Activated CD8-positive, alpha-beta memory T cell treated with anti-CD3 and anti-CD28 coated beads for 36 hours (primary cell): ENCODE data around the gene ST8SIA1. TPM values are rescaled to one million over a fixed set of nuclear protein-coding genes. Genes with fewer than 3 reads are reported as not detected.

Experiments
- CTCF ChIA-PET: fragments of 350-600 bp; sonication (Branson Sonifier 250); formaldehyde crosslinking; loops from one replicate; lab custom pipeline; 2021; ENCODE audit warnings: antibody characterized with exemption; lab: Charles Lee
- POLR2A ChIA-PET: fragments of 350-600 bp; sonication (Branson Sonifier 250); formaldehyde crosslinking; loops from one replicate; lab custom pipeline; 2021; ENCODE audit warnings: antibody characterized with exemption; lab: Charles Lee
- total RNA-seq, 2 experiments: library from RNA; stranded (reverse); gene quantifications; one replicate each; pipeline ENCODE4 v1.2.3, GENCODE V29; 2021

Gene ST8SIA1
- total RNA-seq, 2 experiments from 2014 or later, result 3.5 to 4.1 TPM

DNA sequence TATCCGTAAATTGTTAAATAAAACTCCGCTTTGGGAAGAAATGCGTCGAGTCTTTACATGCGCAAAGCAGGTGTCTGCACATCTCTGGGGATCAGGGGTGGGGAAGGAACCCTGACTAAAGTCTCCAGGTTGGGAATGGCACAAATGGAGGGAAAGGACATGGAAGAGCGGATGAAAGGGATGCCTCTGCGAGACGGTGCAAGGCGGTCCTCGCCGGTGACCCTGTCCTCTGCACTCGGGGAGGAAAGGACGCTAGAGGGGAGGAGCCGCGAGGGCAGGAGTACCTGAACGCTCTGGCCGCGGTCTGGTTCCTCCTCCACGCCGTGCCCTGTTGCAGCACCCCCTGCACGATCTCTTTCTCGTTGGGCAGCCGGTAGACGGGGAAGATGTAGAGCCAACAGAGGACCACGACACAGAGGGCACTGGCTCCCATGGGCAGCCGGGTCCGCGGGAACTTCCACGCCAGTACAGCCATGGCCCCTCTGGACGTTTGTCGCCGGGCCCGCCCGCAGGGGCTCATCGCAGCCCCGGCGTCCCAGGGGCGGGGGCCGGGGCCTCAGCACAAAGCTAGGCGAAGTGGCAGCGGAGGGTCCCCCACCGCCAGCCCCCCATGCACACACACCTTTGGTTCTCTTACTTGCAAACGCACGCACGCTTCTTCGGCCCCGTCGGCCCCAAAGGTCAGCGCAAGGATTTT is 646 bp downstream of the ST8SIA1 start:
- ChIA-PET POLR2A (interaction anchor here (0.5 to 1.5 kb wide), 3 partner anchors 46 to 385 kb away, joined by 3 to 9 read pairs (median 8); no protein-coding TSS in a partner anchor), CTCF (no interaction called here)

DNA sequence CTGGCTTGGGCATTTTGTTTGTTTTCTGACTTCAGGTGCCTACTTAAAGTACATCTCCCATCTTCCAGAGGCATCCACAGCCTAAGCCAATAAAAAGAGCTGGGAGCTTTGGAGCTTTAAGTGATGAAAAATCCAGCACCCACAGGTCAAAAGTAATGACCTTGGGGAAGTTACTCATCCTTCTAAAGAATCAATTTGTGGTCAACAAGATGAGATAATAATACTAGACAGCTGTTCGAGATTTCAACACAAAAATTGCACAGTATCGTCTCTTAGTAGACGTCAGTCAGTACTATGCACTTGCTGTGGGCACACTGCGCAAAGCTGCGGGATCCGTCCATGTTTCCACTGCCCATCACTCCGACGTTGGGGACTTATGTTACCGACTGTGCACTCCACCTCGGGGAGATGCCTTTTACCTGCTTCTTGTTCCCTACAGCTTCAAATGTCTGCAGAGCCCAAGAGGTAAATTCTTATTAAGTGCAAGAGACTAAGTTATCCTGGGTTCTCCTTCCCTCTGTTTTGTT is 1.3 kb downstream of the ST8SIA1 start:
- ChIA-PET CTCF (interaction anchor here (0.6 kb wide), 1 partner anchor 111 kb away, joined by 4 read pairs; no protein-coding TSS in a partner anchor), POLR2A (interaction anchor here (1.1 to 1.5 kb wide), 2 partner anchors 45 to 77 kb away, joined by 8 to 9 read pairs; no protein-coding TSS in a partner anchor)

- CTCF ChIA-PET, result no interaction called here
- POLR2A ChIA-PET, result no interaction called here
These were observed 2.3 kb downstream of the ST8SIA1 start for GRCh38 chr12:22332202-22332601.

DNA sequence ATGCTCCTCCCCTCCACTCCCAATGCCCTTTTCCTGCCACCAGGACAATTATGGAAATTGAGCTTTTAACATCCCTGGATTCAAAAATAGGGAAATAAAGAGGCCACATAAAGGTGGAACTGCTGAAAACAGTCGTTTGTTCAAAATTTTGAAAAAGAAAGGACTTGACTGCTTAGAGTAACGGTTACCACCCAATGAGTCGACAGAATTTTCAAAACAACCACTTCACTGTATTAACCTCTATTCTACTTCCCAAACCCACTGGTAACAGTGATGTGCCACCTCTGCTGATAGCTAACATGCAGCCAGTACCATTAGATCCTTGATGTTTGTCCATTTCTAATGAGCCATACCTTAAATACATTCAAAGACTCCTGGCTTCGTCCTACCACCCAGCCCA is 4.9 kb downstream of the ST8SIA1 start:
- ChIA-PET CTCF (interaction anchor here (1.0 to 1.4 kb wide), 3 partner anchors 10 to 114 kb away, joined by 3 read pairs; no protein-coding TSS in a partner anchor), POLR2A (no interaction called here)

DNA sequence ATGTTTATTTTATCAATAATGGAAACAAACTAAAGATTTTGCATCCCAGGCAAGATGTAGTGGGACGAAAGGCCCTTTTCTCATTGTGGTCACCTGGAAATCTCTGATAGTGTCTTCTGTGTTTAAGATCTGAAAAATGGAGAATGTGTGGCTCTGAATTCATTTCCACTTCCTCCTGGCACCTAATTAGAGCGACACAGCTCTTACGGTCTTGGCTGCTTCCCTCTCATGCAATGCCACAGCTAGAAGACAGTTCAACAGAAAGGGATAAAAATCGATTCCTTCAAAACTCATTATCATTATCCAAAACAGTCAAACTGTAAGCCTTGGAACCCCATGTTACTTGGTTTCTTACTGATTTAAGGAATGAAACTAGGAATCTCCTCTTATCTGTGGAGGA is 9.3 kb downstream of the ST8SIA1 start:
- CTCF ChIA-PET, result no interaction called here
- POLR2A ChIA-PET, result no interaction called here

- ChIA-PET POLR2A (interaction anchor here (1.2 kb wide), 1 partner anchor 13 kb away, joined by 5 read pairs; no protein-coding TSS in a partner anchor), CTCF (no interaction called here)
These were observed 12.4 kb downstream of the ST8SIA1 start for GRCh38 chr12:22322091-22322490.

- ChIA-PET CTCF (no interaction called here), POLR2A (interaction anchor here (1.2 kb wide), 1 partner anchor 14 kb away, joined by 5 read pairs; no protein-coding TSS in a partner anchor)
These were observed 12.9 kb downstream of the ST8SIA1 start for GRCh38 chr12:22321638-22322037.

- POLR2A ChIA-PET, result interaction anchor here (1.2 kb wide), 1 partner anchor 14 kb away, joined by 5 read pairs; no protein-coding TSS in a partner anchor
- CTCF ChIA-PET, result no interaction called here
These were observed 13.4 kb downstream of the ST8SIA1 start for GRCh38 chr12:22321018-22321605.

DNA sequence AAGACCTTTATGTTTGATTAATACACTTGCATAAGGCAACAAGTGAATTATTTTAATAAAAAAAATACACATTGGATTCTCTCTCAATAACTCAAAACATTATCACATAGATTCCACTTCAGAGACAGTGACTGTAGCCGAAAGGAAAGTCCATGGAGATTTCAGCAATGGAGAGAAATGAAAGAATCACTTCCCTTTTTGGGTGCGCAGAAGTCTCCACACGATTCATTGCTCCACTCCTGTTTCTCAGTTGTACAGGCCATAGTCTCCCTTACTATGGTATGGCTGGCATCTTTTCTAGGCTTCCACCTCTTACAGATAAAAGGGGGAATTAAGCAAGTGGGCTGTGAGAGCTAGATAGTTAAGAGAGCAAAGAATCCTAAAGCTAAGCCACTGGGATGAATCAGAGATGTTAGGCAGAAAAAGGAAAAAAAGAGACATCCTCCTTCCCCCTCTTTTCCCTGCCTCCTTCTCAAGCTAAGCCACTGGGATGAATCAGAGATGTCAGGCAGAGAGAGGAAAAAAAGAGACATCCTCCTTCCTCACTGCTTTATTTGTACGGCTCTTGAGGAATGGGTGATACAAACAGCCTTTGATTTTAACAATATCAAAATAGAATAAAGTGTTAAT is 16.3 kb downstream of the ST8SIA1 start:
- POLR2A ChIA-PET, result interaction anchor here (0.6 kb wide), 1 partner anchor 131 kb away, joined by 5 read pairs; no protein-coding TSS in a partner anchor
- CTCF ChIA-PET, result no interaction called here

DNA sequence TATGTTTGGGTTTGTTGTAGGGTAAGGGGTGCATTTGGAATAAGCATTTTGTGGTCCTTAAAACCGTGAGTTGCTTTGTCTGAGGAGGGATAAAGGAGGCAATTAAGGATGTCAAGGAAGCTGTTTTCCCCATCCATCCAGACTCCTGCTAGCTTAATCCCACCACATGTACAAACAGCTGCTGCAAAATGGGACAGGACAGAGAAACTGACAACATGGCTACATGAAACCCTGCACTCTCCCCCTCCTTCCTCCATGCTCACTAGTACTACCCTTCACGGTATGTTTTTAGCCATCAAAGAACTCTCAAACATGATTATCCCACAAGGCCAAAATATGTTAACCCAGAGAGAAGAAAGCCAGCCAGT is 20.6 kb downstream of the ST8SIA1 start:
- CTCF ChIA-PET, result no interaction called here
- POLR2A ChIA-PET, result no interaction called here

- ChIA-PET POLR2A (interaction anchor here (0.7 kb wide), 1 partner anchor 9 kb away, joined by 3 read pairs; no protein-coding TSS in a partner anchor), CTCF (no interaction called here)
These were observed 21.1 kb downstream of the ST8SIA1 start for GRCh38 chr12:22313286-22313962.

DNA sequence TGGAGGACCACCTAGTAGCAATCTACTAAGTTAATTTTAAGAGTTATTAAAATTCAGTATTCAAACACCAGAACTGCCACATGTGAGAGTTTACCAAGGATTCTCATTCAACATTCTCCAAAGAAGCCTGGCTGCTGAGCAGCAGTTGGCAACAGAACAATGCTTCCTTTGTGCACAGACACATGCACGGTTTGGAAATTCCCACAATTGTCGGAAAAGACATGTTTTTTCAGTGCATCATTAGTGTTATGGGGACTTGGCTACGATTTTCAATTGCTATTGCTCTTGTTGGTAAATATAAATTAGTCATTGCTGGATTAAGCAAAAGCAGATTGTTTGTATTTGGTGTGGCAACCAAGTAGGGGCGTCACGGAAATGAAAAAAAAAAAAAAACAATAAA is 22.2 kb downstream of the ST8SIA1 start:
- ChIA-PET POLR2A (no interaction called here), CTCF (no interaction called here)

DNA sequence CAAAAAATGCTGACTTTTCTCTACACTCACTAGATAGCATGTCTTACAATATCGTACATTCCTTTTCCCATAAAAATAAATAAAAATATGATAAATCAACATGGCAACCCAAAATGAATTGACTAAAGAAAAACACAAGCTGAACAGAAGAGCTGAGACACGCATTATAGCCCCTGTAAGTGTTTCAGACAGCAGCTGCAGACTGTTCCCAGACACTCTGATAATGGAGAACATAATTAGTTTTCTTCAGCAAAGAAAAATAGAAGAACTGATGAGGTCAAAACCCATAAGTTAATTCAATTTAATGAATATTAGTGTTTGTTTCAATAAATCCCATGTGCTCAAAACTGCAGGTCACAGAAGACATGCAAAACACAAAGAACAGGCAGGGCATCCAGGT is 23.8 kb downstream of the ST8SIA1 start:
- CTCF ChIA-PET, result no interaction called here
- POLR2A ChIA-PET, result no interaction called here

DNA sequence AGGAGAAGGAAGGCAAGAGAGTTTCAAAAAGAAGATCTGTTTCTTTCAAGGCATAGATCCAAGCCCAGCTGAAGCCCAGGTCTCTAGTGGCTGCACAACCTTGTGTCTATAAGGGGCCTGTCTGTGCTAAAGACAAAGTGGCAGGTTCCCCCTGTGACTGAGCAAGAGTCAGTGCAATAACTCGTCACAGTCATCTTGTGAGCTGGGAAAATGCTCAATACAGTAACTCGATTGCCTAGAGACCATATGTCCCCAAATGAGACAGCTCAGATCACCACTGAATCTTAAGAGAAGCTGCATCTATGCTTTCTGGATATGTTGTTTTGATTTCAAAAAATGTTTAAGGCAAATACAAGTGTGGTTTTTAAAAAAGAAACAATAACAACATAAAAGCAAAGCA is 24.2 kb downstream of the ST8SIA1 start:
- ChIA-PET CTCF (no interaction called here), POLR2A (no interaction called here)

GRCh38 chr12:22307811-22308210 is 26.7 kb downstream of the ST8SIA1 start:
- POLR2A ChIA-PET, result interaction anchor here (0.6 kb wide), 1 partner anchor 104 kb away, joined by 7 read pairs; no protein-coding TSS in a partner anchor
- CTCF ChIA-PET, result no interaction called here

DNA sequence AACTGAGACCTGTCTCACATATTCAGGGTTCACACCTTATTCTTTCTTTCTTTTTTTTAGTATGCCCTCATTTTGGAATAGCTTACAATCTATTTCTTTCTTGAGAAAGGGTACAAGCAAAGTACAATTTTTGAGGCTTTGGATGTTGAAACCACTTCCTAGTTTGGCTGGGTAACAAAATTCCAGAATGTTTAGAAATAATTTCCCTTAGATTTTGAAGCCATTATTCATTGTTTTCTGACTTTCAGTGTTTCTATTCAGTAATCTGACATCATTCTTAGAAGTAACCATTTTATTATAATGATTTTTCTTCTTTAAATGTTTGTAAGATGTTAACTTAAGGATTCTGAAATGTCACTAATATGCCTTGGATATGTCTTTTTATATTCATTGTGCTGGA is 28.2 kb downstream of the ST8SIA1 start:
- POLR2A ChIA-PET, result no interaction called here
- CTCF ChIA-PET, result no interaction called here

GRCh38 chr12:22304341-22304740 is 30.2 kb downstream of the ST8SIA1 start:
- CTCF ChIA-PET, result interaction anchor here (0.7 kb wide), 1 partner anchor 61 kb away, joined by 6 read pairs; no protein-coding TSS in a partner anchor
- POLR2A ChIA-PET, result interaction anchor here (0.6 kb wide), 1 partner anchor 9 kb away, joined by 3 read pairs; no protein-coding TSS in a partner anchor

- ChIA-PET CTCF (no interaction called here), POLR2A (no interaction called here)
These were observed 35.1 kb downstream of the ST8SIA1 start for GRCh38 chr12:22299294-22299912.
